ENCODE data around the gene PLD1.

PLD1 gene

DNA sequence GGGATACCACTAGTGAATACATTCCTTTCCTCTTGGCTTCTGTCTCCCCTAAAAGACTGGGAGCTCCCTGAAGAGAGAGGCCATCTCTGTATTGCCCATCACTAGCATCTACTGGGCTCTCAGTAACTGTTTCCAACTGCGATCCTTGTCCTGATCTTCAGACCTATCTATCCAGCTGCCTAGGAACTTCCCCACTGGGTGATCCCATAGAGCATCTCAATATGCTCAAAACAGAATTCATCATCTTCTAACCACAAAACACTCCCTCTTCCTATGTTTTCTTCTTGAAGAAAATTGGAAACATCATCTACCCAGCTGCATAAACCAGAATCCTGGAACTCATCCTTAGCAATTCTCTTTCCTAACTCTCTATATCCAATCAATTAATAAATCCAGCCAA is 54.6 kb downstream of the PLD1 start:
- H3K4me3 ChIP-seq (ENCODE audit: low read length) = no peak overlapping the region
- no peak for DNase-seq (ENCODE audit: low read depth)
- TF ChIP-seq, protein P1, sequence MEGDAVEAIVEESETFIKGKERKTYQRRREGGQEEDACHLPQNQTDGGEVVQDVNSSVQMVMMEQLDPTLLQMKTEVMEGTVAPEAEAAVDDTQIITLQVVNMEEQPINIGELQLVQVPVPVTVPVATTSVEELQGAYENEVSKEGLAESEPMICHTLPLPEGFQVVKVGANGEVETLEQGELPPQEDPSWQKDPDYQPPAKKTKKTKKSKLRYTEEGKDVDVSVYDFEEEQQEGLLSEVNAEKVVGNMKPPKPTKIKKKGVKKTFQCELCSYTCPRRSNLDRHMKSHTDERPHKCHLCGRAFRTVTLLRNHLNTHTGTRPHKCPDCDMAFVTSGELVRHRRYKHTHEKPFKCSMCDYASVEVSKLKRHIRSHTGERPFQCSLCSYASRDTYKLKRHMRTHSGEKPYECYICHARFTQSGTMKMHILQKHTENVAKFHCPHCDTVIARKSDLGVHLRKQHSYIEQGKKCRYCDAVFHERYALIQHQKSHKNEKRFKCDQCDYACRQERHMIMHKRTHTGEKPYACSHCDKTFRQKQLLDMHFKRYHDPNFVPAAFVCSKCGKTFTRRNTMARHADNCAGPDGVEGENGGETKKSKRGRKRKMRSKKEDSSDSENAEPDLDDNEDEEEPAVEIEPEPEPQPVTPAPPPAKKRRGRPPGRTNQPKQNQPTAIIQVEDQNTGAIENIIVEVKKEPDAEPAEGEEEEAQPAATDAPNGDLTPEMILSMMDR (IDR thresholded peaks at IDR 0.05; ENCODE audit: insufficient read depth, low read depth, low read length, missing control alignments) = no peak

DNA sequence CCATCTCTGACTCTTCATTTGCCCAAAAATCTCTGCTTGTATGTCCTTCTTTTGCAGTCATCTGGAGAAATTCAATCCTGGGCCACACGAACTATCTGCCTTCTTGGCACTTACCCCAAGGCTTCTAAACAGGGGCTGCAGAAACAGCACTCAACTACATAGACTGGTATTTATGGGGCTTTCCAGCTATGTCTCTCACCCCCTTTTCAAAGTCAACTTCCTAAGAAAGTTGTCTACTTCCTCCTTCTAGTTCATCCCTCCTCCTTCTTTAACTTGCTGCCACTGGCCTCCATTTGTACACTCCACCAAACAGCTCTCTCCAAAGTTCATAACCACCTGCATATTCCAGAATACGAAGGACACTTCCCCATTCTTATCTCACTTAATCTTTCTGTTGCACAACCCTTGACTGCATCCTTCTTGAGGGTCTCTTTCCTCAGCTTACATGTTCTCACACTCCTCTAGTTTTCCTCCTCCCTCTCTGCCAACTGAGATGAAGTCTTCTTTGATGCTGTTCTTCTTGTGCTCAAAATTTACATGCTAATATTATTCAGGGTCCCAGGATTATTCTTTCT is 55.2 kb downstream of the PLD1 start:
- no peak for DNase-seq (ENCODE audit: low read depth)
- no peak overlapping the region for H3K4me3 ChIP-seq (ENCODE audit: low read length)
- TF ChIP-seq, protein P1 (IDR thresholded peaks at IDR 0.05; ENCODE audit: insufficient read depth, low read depth, low read length, missing control alignments) = no peak

DNA sequence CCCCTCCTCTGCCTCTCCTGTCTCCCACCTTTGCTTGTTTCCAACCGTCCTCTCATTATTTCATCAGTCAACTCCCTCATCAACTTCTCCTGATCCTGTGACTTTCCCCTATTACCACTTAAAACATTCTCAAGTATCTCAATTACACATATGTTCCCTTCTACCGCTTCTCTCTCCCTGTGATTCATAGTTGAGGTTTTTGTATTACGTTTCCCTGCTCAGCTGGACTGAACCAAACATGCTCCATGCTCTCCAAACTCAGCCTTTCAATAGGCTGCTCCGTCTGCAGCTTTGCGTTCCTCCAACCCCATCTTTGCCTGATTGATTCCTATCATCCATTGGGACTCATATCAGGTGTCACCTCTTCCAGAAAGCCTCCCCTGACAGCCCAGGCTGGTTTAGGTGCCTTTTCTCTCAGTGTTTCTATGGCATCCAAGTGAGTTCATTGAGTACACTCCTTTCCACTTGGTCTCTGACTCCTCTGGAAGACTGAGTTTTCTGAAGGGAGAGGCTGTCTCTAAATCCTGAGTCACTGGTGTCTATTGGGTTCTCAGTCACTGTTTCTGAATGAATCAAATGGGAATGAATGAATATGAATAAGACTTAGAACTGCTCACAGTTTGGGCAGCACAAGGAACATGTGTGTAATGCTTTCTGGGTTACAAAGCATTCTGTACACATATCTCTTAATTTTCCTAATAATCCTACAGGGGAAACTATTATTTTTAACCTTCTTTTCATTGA is 56.4 kb downstream of the PLD1 start:
- no peak overlapping the region for H3K4me3 ChIP-seq (ENCODE audit: low read length)
- DNase-seq (ENCODE audit: low read depth) = peak; percentile 94
- TF ChIP-seq, protein P1 (IDR thresholded peaks at IDR 0.05; ENCODE audit: insufficient read depth, low read depth, low read length, missing control alignments) = no peak

DNA sequence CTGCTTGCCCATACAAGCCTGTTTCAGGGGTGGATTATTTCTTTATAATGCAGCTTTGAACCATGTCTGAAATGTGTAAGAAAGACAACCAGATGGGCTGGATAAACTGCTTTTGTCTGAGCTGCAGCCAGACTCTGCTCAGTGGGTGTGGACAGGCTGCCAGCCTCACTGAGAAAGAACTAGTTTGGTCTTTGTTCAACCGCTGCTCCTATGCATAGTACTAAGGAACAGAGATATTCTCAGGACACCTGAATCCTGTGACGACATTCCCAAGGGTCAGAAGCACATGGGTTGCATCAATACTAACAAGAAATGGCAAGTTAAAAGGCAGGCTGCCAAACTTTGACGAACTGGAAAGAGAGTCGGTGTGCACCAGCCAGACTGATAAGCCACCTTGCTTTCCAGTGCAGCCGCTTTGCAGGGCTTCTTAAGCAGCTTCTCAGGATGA is 57.2 kb downstream of the PLD1 start:
- TF ChIP-seq, protein P1 (IDR thresholded peaks at IDR 0.05; ENCODE audit: insufficient read depth, low read depth, low read length, missing control alignments) = no peak
- H3K4me3 ChIP-seq (ENCODE audit: low read length) = no peak overlapping the region
- peak; percentile 99 for DNase-seq (ENCODE audit: low read depth)

DNA sequence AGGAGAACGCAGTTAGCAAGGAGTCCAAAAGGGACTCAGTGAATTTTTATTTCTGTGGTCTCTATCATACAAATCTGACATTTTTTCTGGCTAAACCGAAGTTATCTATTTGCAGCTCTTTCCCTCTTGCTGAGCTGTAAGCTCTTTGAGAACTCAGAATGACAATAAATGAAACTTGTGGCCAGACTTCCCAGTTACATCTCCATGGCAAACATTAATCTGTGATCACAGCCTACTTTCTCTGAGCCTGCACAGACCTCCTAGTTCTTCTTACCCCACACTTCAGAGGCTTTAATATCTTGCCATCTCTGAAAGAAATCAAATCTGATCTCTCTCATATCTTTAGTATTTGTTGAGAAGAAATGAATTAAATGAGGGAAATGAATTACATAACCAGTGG is 58.0 kb downstream of the PLD1 start:
- DNase-seq (ENCODE audit: low read depth) = no peak
- TF ChIP-seq, protein P1 (IDR thresholded peaks at IDR 0.05; ENCODE audit: insufficient read depth, low read depth, low read length, missing control alignments) = no peak
- H3K4me3 ChIP-seq (ENCODE audit: low read length) = no peak overlapping the region

DNA sequence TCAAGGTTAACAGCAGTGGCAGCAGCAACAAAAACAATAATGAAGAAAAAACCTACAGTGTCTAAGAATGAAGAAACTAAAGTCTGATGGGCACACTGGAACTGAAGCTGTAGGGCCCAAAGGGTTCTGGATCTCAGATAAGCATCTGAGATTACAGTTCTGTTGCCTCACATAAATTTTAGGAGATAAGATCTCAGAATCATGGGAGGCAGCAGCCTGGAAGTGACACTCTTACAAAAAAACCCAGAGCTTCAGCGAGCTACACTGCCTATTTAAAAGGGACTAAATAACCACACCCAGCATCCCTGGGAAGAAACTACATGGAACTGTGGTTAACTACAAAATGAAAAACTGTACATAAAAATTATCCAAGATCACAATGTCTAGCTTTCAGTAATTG is 61.2 kb downstream of the PLD1 start:
- TF ChIP-seq, protein P1 (IDR thresholded peaks at IDR 0.05; ENCODE audit: insufficient read depth, low read depth, low read length, missing control alignments) = no peak
- no peak overlapping the region for H3K4me3 ChIP-seq (ENCODE audit: low read length)
- no peak for DNase-seq (ENCODE audit: low read depth)

All from epithelial cell of esophagus (primary cell).